NCI-H510A treated with DMSO at 0.1 percent for 48 hours (cell line): ENCODE measurements around the gene LINC00237.
A peak's percentile ranks its signal among the peaks of the same experiment; 100 is the strongest.

Experiments used
- DNase-seq: peaks from one replicate; lab custom pipeline; 2025; lab: John Stamatoyannopoulos, UW

LINC00237 gene

DNA sequence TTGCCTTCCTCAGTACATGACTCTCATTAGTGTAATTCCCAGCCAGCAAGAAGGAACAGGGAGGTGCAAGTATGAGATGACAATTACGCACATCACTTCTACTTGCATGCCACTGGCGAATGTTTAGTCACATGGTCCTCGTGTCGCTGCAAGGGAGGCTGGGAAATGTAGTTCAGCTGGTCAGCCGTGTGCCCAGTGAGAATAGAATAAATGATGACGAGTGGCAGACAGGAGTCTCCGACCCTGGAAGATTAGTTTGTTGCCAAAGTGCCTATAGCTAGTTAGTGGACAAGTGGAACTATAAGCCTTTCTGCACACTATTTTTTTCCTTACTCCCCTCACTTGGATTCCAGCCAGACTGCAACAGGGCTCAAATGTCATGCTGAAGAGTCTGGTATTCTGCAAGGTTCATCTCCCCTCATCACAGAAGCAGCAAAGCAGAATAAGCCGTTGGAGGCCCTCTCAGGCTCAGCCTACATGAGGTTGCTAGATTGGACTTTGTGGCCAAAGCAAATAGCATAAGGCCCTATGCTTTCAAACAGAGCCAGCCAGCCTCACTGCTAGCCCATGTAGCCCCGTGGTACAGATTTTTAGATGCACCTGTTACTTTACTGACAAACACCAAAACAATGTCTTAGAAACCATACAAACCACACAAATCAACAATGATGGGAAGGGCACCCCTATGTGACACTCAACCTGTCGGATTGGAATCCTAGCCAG lies 9.7 kb downstream of the LINC00237 start:
- peak; percentile 89 for DNase-seq

DNA sequence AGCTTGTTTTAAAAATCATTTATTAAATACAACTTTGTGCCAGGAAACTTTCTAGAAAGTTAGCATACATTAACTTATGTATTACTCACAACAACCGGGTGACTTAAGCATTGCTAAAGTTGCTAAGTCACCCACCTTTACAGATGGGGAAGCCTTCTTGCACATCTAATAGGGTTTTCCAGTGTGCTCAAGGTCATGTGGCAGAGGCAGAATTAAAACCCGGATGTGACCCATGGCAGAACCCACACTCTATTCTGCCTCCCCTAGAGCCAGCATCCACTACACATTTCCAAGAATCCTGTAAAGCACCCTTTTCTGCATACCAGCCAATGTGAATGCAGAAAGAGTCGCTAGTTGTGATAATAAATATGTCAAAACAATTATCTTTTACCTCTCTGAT lies 13.4 kb downstream of the LINC00237 start:
- no peak for DNase-seq

DNA sequence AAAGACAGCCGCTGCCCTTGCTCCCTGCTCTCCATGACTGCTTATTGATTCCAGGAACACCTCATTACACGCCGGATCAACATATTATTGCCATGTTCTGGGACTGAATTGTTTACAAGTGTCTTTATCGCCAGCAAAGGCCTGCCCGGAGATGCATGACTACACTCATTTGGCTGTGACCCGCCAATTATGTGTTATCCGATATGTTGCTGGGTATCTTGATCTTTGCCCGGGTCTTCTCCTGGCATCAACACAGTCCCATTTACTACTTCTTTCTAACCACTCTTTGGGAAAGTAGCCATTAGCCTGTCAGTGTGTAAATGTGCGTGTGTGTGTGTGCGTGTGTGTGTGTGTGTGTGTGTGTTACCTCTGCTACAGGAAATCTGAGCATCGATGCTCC lies 15.4 kb downstream of the LINC00237 start:
- peak; percentile 67 for DNase-seq

DNA sequence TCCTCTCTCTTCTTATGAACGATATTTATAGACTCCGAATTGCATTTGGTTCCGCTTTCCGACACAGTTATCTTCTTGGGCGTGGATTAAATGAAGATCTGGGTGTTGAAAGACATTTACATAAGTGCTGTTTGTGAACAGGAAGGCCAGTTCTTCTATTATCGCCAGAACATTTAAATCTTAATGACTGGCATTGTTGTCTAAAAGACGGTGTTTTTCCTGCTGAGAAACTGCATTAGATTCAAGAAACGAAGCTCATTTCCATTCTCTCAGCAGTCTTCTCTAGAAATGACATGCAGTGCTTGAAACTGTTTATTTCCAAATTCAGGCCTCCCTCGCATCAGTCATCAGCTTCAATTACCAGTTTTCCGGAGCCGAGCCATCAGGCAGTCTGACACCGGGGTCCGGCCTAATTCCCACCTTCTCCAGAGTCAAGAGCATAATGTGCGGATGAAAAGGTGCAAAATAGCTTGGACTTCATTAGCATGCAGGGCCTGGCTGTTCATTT lies 16.0 kb downstream of the LINC00237 start:
- peak; percentile 67 for DNase-seq

DNA sequence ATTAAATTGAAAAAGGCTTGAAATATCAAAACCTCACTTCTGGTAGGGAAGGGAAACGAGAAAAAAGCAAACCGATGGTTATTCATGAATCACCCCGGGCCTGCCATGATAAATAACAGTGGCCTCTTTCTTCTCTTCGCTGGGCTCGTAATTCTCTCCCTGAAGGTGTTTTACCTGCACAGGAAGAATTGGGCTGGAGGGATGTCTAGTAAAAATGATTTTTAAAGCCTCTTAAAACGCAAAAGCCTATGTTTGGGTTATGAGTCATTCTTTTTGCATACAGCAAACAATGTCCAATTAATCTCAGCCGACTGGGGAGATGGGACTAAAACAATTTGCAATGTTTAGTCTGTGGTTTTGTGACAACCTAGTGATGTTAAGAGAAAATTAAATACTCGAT lies 16.8 kb downstream of the LINC00237 start:
- no peak for DNase-seq

DNA sequence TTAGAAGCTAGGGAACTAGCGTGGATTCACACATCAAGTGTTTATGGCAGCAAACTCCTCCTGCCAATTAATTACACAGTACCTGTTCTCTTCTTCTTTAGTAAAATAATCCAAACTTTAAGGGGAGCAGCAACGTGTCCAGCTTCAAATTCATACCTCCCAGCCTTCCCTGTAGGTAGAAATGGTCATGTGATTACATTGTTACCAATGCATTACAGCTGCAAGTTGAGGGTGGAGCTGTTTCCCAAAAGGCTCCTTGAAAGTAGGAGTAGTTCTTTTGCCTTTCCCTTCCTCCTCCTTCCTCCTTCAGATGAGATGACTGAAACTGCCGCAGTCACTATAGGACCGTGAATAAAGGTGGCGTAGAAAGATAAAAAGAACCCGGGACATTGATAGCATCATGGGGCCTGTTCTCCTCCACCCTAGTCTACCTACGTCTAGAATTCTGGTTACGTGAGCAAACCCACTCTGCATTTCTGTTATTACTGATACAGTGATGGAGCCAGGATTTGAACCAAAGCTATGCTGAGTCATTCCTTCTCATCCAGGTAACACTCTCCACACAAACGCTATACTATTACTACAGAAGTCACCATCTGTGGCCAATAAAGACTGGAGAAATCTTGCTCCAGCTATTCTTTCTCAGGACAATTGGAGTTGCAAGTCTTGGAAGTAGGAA lies 18.2 kb downstream of the LINC00237 start:
- DNase-seq: no peak

DNA sequence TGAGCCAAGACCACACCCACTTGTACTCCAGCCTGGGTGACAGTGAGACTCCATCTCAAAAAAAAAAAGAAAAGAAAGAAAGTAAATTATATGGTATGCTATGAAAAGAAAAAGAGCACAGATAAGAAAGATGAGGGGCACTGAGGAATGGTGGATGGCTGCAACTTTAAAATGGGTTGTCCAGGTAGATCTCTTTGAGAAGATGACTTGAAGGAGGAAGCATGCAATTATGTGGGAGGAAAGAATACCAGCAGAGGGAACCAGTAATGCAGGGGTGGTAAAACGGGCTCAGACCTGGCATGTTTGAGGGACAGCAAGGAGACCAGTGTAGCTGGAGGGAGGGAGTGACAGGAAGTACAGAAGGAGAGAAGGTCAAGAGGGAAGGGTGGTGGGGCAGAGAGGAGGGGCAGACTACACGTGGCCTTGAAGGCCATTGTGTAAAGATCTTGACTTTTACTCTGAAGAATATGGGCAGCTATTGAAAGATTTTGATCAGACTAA lies 22.3 kb downstream of the LINC00237 start:
- DNase-seq: no peak

DNA sequence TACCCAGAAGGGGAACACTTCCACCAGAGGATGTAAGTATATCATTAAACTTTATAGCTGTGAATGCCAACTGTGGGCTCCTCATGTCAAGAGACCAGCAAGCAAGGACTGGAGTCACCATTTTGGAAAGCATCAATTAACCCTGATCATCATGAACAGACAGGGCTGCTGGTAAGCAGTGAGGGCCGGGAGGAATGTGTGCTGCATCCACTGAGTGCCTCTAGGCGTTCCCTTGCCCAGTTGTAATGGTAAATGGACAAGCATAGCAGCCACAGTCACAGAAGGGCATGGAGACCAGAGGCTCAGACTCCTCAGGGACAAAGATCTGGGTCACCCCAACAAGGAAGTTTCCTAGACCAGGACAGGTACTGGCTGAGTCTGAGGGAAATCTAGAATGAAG lies 23.6 kb downstream of the LINC00237 start:
- no peak for DNase-seq

DNA sequence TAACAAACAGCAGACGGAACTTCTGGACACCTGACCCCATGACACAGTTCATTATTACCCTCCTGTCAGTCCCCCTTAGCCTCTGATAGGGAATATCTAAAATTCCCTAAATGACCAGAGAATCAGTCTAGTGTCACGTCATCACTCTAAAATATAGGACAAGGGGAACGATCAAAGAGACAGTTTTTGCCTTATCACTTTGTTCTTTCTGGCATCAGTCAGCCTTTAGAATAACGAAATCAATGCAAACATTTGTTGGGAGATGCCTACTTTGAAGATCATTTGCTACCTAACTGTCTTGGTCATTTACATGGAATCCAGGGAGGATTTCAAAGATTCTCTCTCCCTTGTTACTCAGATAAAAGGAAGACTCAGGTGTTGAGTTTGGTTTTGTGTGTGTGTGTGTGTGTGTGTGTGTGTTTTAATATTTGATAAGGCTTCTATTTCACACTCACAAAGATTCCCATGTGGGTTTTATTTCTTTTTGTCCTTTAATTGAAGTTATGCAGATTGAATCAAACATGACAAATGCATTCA lies 28.3 kb downstream of the LINC00237 start:
- DNase-seq: no peak

DNA sequence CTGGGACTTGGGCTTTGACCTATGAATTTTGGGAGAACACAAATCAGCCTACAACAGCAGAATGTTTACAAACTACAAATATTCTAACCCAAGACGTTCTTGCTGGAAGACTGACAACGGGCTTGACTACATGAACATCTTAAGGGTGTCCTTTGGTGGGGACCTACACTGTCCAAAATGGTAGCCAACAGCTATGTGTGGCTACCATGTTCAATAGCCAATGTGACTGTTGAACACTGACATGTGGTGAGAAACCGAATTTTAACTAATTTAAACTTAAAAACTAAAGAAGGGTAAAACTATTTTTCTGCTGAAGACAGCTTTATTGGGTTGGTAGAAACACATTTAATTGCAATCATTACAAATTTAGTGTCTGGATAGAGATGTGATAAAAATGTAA lies 30.1 kb downstream of the LINC00237 start:
- no peak for DNase-seq

DNA sequence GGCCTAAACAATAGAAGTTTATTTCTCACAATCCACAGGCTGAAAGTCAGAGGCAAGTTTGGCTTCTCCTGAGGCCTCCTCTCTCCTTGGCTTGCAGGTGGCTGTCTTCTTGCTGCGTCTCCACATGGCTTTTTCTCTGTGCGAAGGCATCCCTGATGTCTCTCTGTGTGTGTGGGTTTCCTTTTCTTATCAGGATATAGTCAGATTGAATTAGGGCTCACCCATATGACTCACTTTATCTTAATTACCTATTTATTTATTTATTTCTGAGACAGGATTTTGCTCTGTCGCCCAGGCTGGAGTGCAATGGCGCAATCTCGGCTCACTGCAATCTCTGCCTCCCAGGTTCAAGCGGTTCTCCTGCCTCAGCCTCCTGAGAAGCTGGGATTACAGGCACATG lies 30.7 kb downstream of the LINC00237 start:
- no peak for DNase-seq

DNA sequence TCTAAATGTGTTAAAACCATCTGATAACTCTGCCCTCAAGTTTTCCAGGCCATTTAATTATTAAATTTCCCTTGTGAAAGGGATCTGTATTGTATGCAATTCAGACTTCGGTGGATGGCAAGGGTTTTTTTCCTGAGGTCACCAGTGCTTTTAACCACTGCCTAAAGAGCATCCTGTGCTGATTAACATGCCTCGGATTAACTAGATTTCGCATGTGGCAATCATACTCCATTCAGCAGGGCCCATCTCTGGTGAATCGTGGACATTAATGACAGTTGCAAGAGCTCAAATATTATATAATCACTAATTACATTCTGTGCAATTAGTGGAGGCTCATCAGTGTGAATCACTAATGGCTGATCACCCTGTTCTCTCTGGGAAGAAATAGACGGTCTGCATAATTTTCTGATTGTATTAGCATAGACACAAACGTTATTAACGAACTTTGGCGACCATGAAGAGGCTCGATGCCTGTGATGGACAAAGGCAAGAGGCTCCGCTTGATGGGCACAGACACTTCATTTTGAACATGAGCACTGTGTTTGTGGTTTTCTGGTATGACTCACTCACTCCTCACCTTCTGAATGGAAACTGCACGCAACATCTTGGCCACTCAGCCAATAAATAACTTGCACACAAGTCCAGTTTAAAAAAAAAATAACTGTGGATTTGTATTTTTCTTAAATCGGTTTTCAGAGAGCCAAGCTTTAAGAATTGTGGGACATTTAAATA lies 31.4 kb downstream of the LINC00237 start:
- peak; percentile 17 for DNase-seq

DNA sequence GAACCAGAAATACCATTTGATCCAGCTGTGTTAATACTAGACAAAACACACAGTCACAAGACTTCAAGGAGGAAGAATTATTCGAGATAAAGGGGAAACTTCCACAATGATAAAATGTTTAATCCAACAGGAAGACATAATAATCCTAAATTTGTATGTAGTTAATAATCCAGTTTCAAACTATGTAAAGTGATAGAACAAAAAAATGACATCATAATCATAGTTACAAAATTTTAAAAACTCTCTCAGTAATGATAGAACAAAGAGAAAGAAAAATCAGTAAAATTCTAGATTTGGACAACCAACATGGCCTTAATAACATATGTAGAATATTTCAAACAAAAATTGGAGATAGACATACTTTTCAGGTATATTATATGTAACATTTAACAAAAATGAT lies 38.9 kb downstream of the LINC00237 start:
- DNase-seq: no peak

DNA sequence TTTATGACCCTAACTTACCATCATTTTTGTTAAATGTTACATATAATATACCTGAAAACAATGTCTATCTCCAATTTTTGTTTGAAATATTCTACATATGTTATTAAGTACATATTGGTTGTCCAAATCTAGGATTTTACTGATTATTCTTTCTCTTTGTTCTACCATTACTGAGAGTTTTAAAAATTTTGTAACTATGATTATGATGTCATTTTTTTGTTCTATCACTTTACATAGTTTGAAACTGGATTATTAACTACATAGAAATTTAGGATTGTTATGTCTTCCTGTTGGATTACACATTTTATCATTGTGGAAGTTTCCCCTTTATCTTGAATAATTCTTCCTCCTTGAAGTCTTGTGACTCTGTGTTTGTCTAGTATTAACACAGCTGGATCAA lies 41.2 kb downstream of the LINC00237 start:
- no peak for DNase-seq

DNA sequence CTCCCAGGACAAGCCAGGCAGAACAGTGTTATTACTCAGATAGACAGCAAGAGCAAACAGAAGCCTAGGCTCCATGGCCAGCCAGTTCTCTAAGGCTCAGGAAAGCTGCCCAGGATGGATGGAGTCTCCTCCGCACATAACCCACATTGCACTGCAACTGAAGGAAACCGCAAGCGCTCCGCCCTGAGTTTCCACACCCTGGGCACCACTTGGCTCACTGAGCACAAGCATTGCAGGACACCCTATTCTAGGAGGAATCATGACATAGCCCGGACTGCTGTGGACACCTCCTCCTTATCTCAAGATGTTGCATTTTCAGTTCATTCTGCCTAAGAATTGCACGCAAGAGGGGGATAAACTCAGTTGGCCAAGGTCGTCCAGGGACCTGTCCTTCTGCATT lies 42.9 kb downstream of the LINC00237 start:
- DNase-seq: no peak

DNA sequence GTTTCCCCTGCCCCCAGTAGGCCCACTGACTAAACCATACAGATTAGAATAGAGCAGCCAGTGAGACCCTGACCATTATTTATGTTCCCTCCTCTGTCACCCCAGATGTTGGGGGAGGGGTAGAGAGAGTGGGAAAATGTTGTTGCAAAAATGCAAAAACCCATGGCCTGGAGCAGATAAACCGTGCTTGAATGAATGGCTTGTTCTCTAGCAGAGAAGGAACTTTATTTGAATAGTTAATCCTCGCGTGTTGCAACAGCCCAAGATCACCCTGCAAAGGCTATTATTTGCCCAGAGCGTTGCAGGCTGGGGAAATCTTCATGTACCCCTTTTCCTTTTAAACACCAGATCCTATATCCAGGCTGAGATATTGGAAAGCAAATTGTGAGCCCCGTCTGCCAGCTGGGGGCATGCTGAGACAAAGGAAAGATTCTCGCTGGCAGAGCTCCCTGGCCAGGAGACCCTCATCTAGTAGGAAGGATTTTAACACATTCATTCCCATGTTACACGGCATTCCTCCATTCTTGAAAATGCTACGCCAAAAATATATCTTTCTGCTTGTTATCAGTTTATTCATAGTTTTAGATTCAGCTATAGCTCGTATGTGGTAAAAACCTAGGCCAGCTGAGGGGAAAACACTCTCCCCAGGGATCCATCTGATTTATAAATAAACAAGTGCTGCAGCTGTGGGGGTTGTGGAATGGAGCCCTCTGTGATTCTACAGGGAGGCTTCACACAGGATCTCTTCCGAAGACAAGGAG lies 53.0 kb downstream of the LINC00237 start:
- DNase-seq: no peak

DNA sequence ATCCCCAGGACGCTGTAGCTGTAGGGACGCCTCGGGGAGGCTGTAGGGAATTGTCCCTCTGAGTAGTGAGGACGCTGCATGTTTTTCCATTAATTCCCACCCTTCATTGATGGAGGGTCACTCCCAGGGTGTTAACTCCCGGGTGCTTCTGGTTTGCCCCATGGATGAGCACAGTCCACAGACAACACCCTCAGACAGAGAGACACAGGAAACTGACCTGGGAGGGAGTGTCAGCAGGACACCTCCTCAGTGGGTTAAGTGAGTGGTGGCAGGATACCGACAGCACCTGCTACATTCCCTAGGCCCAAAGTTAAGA lies 53.5 kb downstream of the LINC00237 start:
- no peak for DNase-seq

DNA sequence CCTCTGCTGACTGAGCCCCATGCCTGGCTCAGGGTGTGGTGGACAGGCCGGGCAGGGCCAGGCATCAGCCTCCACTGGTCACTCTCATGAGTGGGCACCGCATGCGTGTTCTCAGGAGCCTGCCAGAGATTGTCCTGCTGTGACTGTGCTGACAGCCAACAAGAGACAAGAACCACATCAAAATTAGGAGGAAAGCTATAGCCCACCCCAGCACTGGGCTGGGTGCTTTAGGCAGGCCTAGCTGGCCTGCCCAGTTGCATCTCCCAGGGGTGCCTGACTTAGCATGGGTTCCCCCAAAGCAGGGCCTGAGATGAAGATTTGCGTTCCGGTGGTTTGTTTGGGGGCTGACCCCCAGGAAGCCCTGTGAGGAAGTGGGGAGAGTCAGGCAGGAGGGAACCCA lies 53.9 kb downstream of the LINC00237 start:
- DNase-seq: no peak

DNA sequence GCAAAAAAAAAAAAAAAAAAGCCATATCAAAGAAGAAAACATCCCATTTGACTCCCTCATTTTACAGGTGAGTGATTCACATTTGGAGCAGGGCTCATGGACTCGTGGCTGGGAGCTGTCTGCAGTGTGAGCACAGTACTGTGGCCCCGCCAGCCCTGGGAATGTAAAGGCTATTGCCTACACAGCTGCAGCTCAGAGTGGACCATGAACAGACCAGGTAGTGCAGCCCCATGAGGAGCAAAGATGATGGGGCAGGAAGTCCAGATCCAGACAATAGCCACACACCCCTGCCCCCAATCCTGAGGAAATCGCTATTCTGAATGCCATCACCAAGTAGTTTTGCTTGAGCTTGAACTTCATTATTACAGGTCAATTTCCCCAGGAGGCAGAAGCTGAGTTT lies 55.4 kb downstream of the LINC00237 start:
- DNase-seq: no peak

DNA sequence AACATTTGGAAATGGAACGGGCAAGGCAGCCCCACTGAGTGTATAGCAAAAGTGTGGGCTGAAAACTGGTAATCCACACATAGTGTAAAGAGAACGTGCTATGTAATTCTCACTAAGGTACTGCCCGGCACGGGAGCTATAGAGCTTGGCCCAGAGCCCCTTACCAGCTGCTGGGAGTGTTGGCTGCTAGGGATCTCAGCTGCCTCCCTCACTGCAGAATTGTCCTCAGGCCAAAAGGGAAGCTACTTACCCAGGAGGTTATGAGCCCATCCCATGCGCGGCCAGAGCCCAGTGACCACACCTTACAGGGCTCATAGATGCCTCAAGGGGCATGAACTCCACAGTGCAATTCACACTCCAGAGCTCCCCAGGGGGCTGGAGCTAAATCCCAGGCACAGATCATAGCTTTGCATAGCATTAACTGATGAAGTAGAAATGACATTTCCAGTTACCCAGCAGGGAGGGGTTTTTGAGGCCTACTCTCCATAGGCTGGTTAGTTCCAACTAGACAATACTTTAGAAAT lies 56.8 kb downstream of the LINC00237 start:
- DNase-seq: no peak

DNA sequence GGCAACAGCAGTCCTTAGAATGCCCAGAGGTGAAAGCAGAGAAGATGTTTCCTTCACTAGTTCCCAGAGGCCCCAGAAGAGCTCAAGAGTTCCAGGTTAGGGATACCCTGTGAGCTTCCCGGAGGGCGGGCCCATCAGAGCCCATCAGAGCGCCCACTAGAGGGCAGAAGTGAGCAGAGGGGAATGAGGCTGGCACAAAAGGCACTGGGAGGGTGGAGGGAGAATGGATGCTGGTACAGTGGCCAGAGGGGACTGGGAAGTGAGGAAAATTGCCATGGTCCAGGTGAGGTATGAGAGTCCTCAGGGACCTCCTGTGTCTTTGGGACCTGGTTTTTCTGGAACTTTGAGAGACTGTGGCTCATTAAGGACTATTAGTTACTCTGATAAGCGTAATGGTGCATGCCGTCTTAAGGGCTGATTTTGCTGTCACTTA lies 57.3 kb downstream of the LINC00237 start:
- DNase-seq: no peak

DNA sequence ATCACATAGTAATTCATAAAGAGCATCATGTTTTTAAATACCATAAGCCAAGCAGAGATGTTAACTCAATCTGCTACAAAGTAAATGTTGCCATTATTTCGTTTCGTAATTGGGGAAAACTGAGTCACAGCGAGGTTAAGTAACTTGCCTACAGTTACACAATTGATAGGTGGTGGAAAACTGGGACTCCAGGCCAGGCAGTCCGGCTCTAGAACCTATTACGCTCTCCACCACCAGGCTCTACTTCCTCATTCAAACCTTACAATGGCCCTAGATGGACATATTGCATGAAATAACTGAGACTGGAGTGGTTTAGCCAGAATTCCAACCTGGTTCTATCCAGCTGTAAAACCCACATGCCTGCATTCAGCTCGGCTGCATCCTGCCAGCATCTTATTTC lies 58.2 kb downstream of the LINC00237 start:
- DNase-seq: no peak
